HL-60 (cell line): ENCODE data around the gene HLA-G.

Experiments
- DNase-seq, 2 experiments: peaks; one replicate each; pipeline ENCODE4 v3.0.0-alpha.2; 2010 to 2020; ENCODE audit warnings: low read depth in 1 of 2, low spot score in 1 of 2
- H3K27ac ChIP-seq: fragments of 250-450 bp; sonication (Bioruptor Pico); replicated peaks from 2 replicates; pipeline ENCODE4 v1.5.1; 2020; ENCODE audit warnings: mild to moderate bottlenecking, moderate library complexity
- H3K27me3 ChIP-seq: fragments of 250-450 bp; sonication (Bioruptor Pico); 2 replicates; pipeline ENCODE4 v1.5.1; 2021; ENCODE audit warnings: mild to moderate bottlenecking, moderate library complexity; ENCODE audit not compliant: insufficient read depth, poor library complexity, severe bottlenecking
- H3K4me3 ChIP-seq: replicated peaks from 2 replicates; pipeline ENCODE4 v1.5.1; 2011; ENCODE audit warnings: mild to moderate bottlenecking, control low read depth, low read length; ENCODE audit not compliant: insufficient read depth
- GABPA ChIP-seq: IDR thresholded peaks from 2 replicates; pipeline ENCODE4 v1.6.1; 2012; ENCODE audit warnings: low read depth
- POLR2AphosphoS5 ChIP-seq: IDR thresholded peaks from 2 replicates; pipeline ENCODE4 v1.6.1; 2012; ENCODE audit warnings: low read depth
- SPI1 ChIP-seq: IDR thresholded peaks from 2 replicates; pipeline ENCODE4 v1.6.1; 2012; ENCODE audit warnings: low read depth, mild to moderate bottlenecking, borderline replicate concordance
- TF ChIP-seq, protein P1 (sequence below): IDR thresholded peaks from one replicate; pipeline ENCODE4 v1.5.1; 2011; ENCODE audit warnings: low read length, control low read depth, inconsistent platforms; ENCODE audit not compliant: insufficient read depth
- TF ChIP-seq, protein P2 (sequence below): IDR thresholded peaks from 2 replicates; pipeline ENCODE4 v1.6.1; 2012; ENCODE audit warnings: low read depth; ENCODE audit not compliant: insufficient replicate concordance

Gene HLA-G

DNA sequence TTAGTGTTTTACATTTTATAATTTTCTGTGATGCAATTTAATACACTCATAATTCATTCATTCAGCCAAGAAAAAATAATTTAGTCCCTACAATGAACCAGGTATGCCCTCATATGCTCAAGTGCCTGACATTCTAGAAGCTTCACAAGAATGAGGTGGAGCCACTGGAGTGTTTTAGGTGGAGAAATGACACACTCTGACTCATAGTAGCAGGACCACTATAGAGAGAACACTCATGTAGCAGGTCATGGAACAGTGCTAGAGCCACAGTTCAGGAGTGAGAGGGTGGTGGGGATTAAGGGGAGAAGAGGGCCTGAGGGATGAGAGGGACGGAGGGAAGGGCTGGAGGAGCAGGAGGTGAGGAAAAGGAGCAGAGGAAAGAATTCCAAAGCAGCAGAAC, 1.4 kb upstream of the HLA-G start:
- Histone ChIP-seq H3K4me3 (no peak overlapping the region), H3K27me3 (peaks cover 12% of the 10 kb centered on the region), H3K27ac (no peak overlapping the region)
- no peak for DNase-seq
- TF ChIP-seq SPI1 = no peak
- TF ChIP-seq POLR2AphosphoS5 = no peak
- TF ChIP-seq, protein P1, sequence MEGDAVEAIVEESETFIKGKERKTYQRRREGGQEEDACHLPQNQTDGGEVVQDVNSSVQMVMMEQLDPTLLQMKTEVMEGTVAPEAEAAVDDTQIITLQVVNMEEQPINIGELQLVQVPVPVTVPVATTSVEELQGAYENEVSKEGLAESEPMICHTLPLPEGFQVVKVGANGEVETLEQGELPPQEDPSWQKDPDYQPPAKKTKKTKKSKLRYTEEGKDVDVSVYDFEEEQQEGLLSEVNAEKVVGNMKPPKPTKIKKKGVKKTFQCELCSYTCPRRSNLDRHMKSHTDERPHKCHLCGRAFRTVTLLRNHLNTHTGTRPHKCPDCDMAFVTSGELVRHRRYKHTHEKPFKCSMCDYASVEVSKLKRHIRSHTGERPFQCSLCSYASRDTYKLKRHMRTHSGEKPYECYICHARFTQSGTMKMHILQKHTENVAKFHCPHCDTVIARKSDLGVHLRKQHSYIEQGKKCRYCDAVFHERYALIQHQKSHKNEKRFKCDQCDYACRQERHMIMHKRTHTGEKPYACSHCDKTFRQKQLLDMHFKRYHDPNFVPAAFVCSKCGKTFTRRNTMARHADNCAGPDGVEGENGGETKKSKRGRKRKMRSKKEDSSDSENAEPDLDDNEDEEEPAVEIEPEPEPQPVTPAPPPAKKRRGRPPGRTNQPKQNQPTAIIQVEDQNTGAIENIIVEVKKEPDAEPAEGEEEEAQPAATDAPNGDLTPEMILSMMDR = no peak

DNA sequence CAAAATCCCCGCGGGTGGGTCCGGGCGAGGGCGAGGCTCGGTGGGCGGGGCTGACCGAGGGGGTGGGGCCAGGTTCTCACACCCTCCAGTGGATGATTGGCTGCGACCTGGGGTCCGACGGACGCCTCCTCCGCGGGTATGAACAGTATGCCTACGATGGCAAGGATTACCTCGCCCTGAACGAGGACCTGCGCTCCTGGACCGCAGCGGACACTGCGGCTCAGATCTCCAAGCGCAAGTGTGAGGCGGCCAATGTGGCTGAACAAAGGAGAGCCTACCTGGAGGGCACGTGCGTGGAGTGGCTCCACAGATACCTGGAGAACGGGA, 809 bp downstream of the HLA-G start:
- no peak overlapping the region for H3K4me3 ChIP-seq
- no peak for TF ChIP-seq POLR2AphosphoS5
- TF ChIP-seq, protein P2, sequence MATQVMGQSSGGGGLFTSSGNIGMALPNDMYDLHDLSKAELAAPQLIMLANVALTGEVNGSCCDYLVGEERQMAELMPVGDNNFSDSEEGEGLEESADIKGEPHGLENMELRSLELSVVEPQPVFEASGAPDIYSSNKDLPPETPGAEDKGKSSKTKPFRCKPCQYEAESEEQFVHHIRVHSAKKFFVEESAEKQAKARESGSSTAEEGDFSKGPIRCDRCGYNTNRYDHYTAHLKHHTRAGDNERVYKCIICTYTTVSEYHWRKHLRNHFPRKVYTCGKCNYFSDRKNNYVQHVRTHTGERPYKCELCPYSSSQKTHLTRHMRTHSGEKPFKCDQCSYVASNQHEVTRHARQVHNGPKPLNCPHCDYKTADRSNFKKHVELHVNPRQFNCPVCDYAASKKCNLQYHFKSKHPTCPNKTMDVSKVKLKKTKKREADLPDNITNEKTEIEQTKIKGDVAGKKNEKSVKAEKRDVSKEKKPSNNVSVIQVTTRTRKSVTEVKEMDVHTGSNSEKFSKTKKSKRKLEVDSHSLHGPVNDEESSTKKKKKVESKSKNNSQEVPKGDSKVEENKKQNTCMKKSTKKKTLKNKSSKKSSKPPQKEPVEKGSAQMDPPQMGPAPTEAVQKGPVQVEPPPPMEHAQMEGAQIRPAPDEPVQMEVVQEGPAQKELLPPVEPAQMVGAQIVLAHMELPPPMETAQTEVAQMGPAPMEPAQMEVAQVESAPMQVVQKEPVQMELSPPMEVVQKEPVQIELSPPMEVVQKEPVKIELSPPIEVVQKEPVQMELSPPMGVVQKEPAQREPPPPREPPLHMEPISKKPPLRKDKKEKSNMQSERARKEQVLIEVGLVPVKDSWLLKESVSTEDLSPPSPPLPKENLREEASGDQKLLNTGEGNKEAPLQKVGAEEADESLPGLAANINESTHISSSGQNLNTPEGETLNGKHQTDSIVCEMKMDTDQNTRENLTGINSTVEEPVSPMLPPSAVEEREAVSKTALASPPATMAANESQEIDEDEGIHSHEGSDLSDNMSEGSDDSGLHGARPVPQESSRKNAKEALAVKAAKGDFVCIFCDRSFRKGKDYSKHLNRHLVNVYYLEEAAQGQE = no peak
- TF ChIP-seq, protein P1 = no peak
- TF ChIP-seq GABPA = no peak
- no peak for TF ChIP-seq SPI1
- peaks cover 15% of the 10 kb centered on the region for H3K27me3 ChIP-seq
- no peak for DNase-seq
- no peak overlapping the region for H3K27ac ChIP-seq

DNA sequence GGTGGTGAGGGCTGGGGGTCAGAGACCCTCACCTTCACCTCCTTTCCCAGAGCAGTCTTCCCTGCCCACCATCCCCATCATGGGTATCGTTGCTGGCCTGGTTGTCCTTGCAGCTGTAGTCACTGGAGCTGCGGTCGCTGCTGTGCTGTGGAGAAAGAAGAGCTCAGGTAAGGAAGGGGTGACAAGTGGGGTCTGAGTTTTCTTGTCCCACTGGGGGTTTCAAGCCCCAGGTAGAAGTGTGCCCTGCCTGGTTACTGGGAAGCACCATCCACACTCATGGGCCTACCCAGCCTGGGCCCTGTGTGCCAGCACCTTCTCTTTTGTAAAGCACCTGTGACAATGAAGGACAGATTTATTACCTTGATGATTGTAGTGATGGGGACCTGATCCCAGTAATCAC, 2.1 kb downstream of the HLA-G start:
- H3K4me3 ChIP-seq = no peak overlapping the region
- TF ChIP-seq, protein P2 = no peak
- TF ChIP-seq GABPA = no peak
- TF ChIP-seq SPI1 = no peak
- TF ChIP-seq POLR2AphosphoS5 = no peak
- TF ChIP-seq, protein P1 = no peak
- DNase-seq = no peak
- H3K27me3 ChIP-seq = peaks cover 15% of the 10 kb centered on the region
- H3K27ac ChIP-seq = no peak overlapping the region

DNA sequence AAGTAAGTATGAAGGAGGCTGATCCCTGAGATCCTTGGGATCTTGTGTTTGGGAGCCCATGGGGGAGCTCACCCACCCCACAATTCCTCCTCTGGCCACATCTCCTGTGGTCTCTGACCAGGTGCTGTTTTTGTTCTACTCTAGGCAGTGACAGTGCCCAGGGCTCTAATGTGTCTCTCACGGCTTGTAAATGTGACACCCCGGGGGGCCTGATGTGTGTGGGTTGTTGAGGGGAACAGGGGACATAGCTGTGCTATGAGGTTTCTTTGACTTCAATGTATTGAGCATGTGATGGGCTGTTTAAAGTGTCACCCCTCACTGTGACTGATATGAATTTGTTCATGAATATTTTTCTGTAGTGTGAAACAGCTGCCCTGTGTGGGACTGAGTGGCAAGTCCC, 2.8 kb downstream of the HLA-G start:
- Histone ChIP-seq H3K27ac (no peak overlapping the region), H3K4me3 (no peak overlapping the region)

DNA sequence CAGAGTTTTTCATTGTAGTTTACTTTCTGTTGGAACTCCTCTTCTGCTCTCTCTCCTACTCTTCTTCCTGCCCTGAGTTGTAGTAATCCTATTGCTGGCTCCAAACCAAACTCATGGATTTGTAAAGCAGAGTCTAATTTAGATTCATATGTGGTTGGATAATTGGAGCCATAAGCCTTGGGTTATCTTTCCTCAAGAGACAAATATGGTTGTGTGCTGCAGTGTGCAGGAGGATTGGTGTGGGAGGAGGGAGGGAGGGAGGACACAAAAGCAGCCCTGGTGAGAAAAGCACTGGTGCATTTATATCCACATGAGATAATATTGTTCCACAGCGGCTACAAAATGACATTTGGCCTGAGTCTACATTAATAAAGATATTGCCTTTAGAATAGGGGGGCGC, 4.2 kb downstream of the HLA-G start:
- H3K27me3 ChIP-seq = peaks cover 13% of the 10 kb centered on the region
- DNase-seq = no peak
- TF ChIP-seq, protein P2 = no peak
- TF ChIP-seq SPI1 (no peak), GABPA (no peak), POLR2AphosphoS5 (no peak)
- TF ChIP-seq, protein P1 = no peak
- no peak overlapping the region for H3K27ac ChIP-seq
- no peak overlapping the region for H3K4me3 ChIP-seq

More for the DNA sequence above, 2.8 kb downstream of the HLA-G start:
- H3K27me3 ChIP-seq = peaks cover 15% of the 10 kb centered on the region
- TF ChIP-seq POLR2AphosphoS5 = no peak
- no peak for DNase-seq
